ENCODE measurements around the gene ATP6V0A4.

ATP6V0A4 gene

DNA sequence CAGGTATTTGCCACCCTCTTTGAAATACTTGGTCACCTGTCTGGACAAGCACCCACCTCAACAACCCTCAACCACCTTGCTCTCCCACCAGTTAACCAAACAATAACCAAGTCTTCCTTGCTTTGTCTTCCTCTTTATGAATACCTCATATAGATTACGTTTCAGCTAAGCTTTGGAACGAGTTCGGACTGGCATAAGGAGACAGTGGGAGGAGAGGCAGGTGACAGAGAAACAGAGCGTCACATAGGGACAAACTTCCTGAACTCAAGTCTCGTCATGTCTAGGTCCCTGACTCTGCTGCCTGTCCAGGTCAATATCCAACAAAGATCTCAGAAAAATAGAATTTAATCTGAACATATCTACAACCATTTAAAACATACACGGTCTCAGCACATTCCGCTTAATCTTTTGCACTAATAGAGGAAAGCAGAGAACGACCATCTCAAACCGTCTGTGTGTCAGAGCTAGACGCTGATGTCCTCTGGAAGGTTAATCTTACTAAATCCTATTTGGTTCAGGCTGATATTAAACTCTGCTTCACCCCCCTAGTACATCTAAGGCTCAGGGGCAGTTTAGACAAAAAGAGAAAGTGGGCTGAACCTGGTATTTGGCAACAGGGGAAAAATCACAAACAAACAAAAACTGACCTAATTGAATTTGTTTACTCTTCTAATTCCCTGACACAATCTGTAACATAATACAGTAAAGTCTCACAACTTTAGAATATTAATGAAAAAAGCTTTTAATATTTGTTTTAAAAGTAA is 70.5 kb downstream of the ATP6V0A4 start:
- H3K4me1 ChIP-seq (ENCODE audit: control insufficient read depth in 1 of 2, insufficient read depth in 1 of 2, low read depth in 1 of 2, low read length in 1 of 2) = no peaks in the 10 kb centered on the region
- H3K27ac ChIP-seq = no peak overlapping the region
- TF ChIP-seq CTCF (IDR thresholded peaks at IDR 0.05) = no peak
- no peak overlapping the region for H3K4me3 ChIP-seq (ENCODE audit: low read depth in 1 of 2, low read length in 1 of 2)
- H3K9me3 ChIP-seq = no peaks in the 10 kb centered on the region
- H3K36me3 ChIP-seq = no peaks in the 10 kb centered on the region
- no peaks in the 10 kb centered on the region for H3K27me3 ChIP-seq

GRCh38 chr7:138726288-138726687 is 71.7 kb downstream of the ATP6V0A4 start:
- no peaks in the 10 kb centered on the region for H3K4me1 ChIP-seq (ENCODE audit: control insufficient read depth in 1 of 2, insufficient read depth in 1 of 2, low read depth in 1 of 2, low read length in 1 of 2)
- H3K4me3 ChIP-seq (ENCODE audit: low read depth in 1 of 2, low read length in 1 of 2) = no peak overlapping the region
- H3K36me3 ChIP-seq = no peaks in the 10 kb centered on the region
- no peaks in the 10 kb centered on the region for H3K9me3 ChIP-seq
- H3K27me3 ChIP-seq = no peaks in the 10 kb centered on the region
- no peak for TF ChIP-seq CTCF (IDR thresholded peaks at IDR 0.05)
- no peak overlapping the region for H3K27ac ChIP-seq

DNA sequence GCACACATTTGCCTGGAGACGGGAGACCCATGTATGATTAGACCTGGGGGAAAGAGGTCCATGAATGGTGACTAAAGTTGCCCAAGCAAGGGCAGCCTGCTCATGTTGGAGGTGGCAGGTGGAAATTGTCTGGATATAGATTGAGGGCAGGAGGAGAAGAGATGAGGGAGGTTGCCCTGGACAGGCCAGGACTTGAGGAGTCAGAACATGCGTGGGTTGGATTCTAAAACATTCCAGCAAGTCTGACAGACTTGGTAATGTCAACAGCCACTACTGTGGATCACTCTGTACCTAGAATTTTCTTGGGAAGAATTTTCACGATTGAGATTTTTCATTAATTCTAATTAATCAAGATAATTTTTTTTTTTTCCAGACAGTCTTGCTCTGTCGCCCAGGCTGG is 77.7 kb downstream of the ATP6V0A4 start:
- Histone ChIP-seq H3K4me1 (ENCODE audit: control insufficient read depth in 1 of 2, insufficient read depth in 1 of 2, low read depth in 1 of 2, low read length in 1 of 2) (no peaks in the 10 kb centered on the region), H3K9me3 (no peaks in the 10 kb centered on the region), H3K27me3 (peaks cover 12% of the 10 kb centered on the region), H3K4me3 (ENCODE audit: low read depth in 1 of 2, low read length in 1 of 2) (no peak overlapping the region), H3K36me3 (no peaks in the 10 kb centered on the region), H3K27ac (no peak overlapping the region)
- TF ChIP-seq CTCF (IDR thresholded peaks at IDR 0.05) = no peak

DNA sequence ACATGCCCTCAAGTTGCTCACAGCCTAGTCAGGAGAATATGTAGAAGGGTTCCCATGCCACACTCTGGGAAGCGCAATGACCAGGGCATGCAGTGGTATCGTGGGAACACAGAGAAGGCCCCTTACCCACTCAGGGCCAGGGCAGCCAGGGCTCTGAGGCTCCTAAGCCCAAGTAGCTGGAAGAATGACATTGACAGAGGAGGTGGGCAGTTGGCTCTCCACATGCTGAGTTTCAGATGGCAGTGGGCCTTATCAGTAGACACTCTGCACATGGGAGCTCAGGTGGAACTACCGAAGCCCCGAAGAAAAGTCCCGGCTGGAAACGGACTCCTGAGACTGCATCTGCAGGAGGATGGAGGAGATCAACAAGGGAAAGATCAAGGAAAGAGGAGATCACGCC is 81.1 kb downstream of the ATP6V0A4 start:
- Histone ChIP-seq H3K36me3 (no peaks in the 10 kb centered on the region), H3K27ac (no peak overlapping the region), H3K27me3 (peaks cover 12% of the 10 kb centered on the region), H3K4me3 (ENCODE audit: low read depth in 1 of 2, low read length in 1 of 2) (no peak overlapping the region), H3K9me3 (no peaks in the 10 kb centered on the region), H3K4me1 (ENCODE audit: control insufficient read depth in 1 of 2, insufficient read depth in 1 of 2, low read depth in 1 of 2, low read length in 1 of 2) (no peaks in the 10 kb centered on the region)
- no peak for TF ChIP-seq CTCF (IDR thresholded peaks at IDR 0.05)

DNA sequence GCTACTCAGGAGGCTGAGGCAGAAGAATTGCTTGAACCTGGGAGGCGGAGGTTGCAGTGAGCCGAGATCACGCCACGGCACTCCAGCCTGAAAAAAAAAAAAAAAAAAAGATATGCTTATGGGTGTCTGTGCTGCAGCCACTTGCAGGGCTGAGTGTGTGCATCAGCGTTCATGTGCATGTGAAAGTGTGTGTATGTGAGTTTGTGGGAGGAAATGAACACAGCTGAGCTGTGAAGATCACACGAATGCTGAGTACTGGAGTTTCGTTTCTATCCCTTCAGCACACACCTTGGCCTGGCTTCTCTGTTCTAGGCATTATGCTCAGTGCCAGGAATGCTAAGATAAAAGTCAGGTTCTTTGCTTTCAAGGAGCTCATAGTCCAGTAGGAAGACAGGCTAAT is 84.8 kb downstream of the ATP6V0A4 start:
- no peak for TF ChIP-seq CTCF (IDR thresholded peaks at IDR 0.05)

More for the DNA sequence above, 84.8 kb downstream of the ATP6V0A4 start:
- no peaks in the 10 kb centered on the region for H3K9me3 ChIP-seq
- H3K27ac ChIP-seq = no peak overlapping the region
- peaks cover 3% of the 10 kb centered on the region for H3K27me3 ChIP-seq
- H3K4me1 ChIP-seq (ENCODE audit: control insufficient read depth in 1 of 2, insufficient read depth in 1 of 2, low read depth in 1 of 2, low read length in 1 of 2) = no peaks in the 10 kb centered on the region
- no peaks in the 10 kb centered on the region for H3K36me3 ChIP-seq
- no peak overlapping the region for H3K4me3 ChIP-seq (ENCODE audit: low read depth in 1 of 2, low read length in 1 of 2)

All from neutrophil (primary cell).